GM20431 (cell line): ENCODE results near the gene STIL.
"Not testable (repeated sequence)": the region's sequence is repeated elsewhere in the genome, so short reads cannot be mapped to it uniquely, and the experiment has no call there.

ENCODE experiments used
- in situ Hi-C: fragments of 300-500 bp; cut with MseI, MboI; formaldehyde crosslinking; loops from one replicate; pipeline ENCODE4 v1.15.0; 2020; ENCODE audit warnings: low sequenced_read_pairs; ENCODE audit not compliant: unreplicated experiment

STIL gene

DNA sequence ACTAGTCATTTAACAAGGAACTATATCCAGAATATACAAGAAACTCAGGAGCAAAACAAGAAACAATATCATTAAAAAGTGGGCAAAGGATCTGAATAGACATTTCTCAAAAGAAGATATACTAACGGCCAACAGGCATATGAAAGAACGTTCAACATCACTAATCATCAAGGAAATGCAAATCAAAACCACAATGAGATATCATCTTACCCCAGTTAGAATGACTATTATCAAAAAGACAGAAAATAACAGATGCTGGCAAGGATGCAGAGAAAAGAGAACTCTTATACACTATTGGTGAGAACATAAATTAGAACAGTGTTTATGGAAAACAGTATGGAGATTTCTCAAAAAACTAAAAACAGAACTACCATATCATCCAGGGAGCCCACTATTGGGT lies 110.4 kb downstream of the STIL start:
- in situ Hi-C loops, result not testable (repeated sequence)

DNA sequence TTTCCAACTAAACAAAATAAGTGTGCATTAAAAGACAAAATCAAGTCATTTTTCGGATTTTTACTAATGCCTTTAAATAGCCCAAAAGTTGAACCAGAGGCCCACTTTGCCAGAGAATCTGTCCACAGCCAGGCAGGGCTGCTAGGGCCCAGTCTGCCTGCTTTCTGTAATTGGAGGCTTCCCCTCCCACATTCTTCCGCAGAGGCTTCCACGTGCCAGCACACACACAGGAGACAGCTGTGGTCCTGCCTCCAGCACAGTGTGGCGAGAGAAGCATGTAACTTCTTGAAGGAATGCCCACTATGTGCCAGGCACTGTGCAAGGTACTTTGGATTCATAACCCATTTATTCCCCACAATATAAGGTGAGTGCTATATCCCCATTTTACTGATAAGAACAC lies 112.8 kb downstream of the STIL start:
- in situ Hi-C loops, result no loop called here
